G401 (cell line): ENCODE measurements around the gene PPHLN1. TPM values are rescaled to one million over a fixed set of nuclear protein-coding genes. Genes with fewer than 3 reads are reported as not detected.

Experiments used
- DNase-seq: peaks from one replicate; pipeline ENCODE4 v3.0.0-alpha.2; 2015; ENCODE audit warnings: low spot score
- in situ Hi-C: cut with HindIII; loops from 2 replicates; pipeline ENCODE4 v1.10.0; 2016; ENCODE audit warnings: low sequenced_read_pairs, mixed read lengths
- total RNA-seq: library from RNA; depleted of rRNA; stranded (reverse); fragments of >200 nt; shearing (Covaris generic); gene quantifications from 2 replicates; pipeline ENCODE4 v1.2.3, GENCODE V29; 2014

PPHLN1 gene
- total RNA-seq, 1 experiment from 2014 or later, result 34.1 TPM

GRCh38 chr12:42420395-42420794 lies 94.4 kb downstream of the PPHLN1 start:
- in situ Hi-C loops, result no loop called here
- DNase-seq, result no peak

GRCh38 chr12:42421844-42422779 lies 96.1 kb downstream of the PPHLN1 start:
- DNase-seq, result no peak
- in situ Hi-C loops, result no loop called here

GRCh38 chr12:42422785-42423184 lies 96.8 kb downstream of the PPHLN1 start:
- DNase-seq, result no peak
- in situ Hi-C loops, result no loop called here

GRCh38 chr12:42426746-42427145 lies 100.8 kb downstream of the PPHLN1 start:
- DNase-seq, result no peak
- in situ Hi-C loops, result no loop called here

- in situ Hi-C loops, result no loop called here
- no peak for DNase-seq
Observed at GRCh38 chr12:42428850-42429249, 102.9 kb downstream of the PPHLN1 start.

- no peak for DNase-seq
- in situ Hi-C loops, result no loop called here
Observed at GRCh38 chr12:42432517-42433140, 106.7 kb downstream of the PPHLN1 start.

- in situ Hi-C loops, result no loop called here
- no peak for DNase-seq
Observed at GRCh38 chr12:42440608-42441007, 114.6 kb downstream of the PPHLN1 start.

- no peak for DNase-seq
- in situ Hi-C loops, result no loop called here
Observed at GRCh38 chr12:42442311-42442759, 116.4 kb downstream of the PPHLN1 start.

GRCh38 chr12:42442888-42443287 lies 116.9 kb downstream of the PPHLN1 start:
- in situ Hi-C loops, result no loop called here
- no peak for DNase-seq

GRCh38 chr12:42444192-42444943 lies 118.4 kb downstream of the PPHLN1 start:
- in situ Hi-C loops, result no loop called here

GRCh38 chr12:42445891-42446290 lies 119.9 kb downstream of the PPHLN1 start:
- DNase-seq, result no peak
- in situ Hi-C loops, result no loop called here

More at GRCh38 chr12:42444192-42444943, 118.4 kb downstream of the PPHLN1 start:
- no peak for DNase-seq

GRCh38 chr12:42446761-42447160 lies 120.8 kb downstream of the PPHLN1 start:
- in situ Hi-C loops, result no loop called here
- no peak for DNase-seq

GRCh38 chr12:42447371-42447786 lies 121.4 kb downstream of the PPHLN1 start:
- in situ Hi-C loops, result no loop called here
- no peak for DNase-seq

- in situ Hi-C loops, result no loop called here
- no peak for DNase-seq
Observed at GRCh38 chr12:42448841-42449240, 122.9 kb downstream of the PPHLN1 start.

GRCh38 chr12:42450248-42450647 lies 124.3 kb downstream of the PPHLN1 start:
- no peak for DNase-seq
- in situ Hi-C loops, result no loop called here

- DNase-seq, result no peak
- in situ Hi-C loops, result no loop called here
Observed at GRCh38 chr12:42458575-42458974, 132.6 kb downstream of the PPHLN1 start.

- DNase-seq, result no peak
- in situ Hi-C loops, result no loop called here
Observed at GRCh38 chr12:42459336-42459847, 133.4 kb downstream of the PPHLN1 start.

- no peak for DNase-seq
- in situ Hi-C loops, result no loop called here
Observed at GRCh38 chr12:42462486-42462885, 136.5 kb downstream of the PPHLN1 start.

GRCh38 chr12:42463671-42464070 lies 137.7 kb downstream of the PPHLN1 start:
- in situ Hi-C loops, result no loop called here
- no peak for DNase-seq
